ENCODE results near the gene TYK2.

GRCh38 chr19:10419646-10420443 is 39.5 kb upstream of the TYK2 start:
- peak; percentile 82 for TF ChIP-seq ZNF629 (tag by site-specific recombination; IDR thresholded peaks at IDR 0.05)
- TF ChIP-seq PRDM10 (tag by site-specific recombination; IDR thresholded peaks at IDR 0.05), result peak; percentile 80
- TF ChIP-seq, protein P1, sequence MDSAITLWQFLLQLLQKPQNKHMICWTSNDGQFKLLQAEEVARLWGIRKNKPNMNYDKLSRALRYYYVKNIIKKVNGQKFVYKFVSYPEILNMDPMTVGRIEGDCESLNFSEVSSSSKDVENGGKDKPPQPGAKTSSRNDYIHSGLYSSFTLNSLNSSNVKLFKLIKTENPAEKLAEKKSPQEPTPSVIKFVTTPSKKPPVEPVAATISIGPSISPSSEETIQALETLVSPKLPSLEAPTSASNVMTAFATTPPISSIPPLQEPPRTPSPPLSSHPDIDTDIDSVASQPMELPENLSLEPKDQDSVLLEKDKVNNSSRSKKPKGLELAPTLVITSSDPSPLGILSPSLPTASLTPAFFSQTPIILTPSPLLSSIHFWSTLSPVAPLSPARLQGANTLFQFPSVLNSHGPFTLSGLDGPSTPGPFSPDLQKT (IDR thresholded peaks at IDR 0.05; ENCODE audit: borderline replicate concordance, low read depth, low read length), result no peak
- TF ChIP-seq, protein P2, sequence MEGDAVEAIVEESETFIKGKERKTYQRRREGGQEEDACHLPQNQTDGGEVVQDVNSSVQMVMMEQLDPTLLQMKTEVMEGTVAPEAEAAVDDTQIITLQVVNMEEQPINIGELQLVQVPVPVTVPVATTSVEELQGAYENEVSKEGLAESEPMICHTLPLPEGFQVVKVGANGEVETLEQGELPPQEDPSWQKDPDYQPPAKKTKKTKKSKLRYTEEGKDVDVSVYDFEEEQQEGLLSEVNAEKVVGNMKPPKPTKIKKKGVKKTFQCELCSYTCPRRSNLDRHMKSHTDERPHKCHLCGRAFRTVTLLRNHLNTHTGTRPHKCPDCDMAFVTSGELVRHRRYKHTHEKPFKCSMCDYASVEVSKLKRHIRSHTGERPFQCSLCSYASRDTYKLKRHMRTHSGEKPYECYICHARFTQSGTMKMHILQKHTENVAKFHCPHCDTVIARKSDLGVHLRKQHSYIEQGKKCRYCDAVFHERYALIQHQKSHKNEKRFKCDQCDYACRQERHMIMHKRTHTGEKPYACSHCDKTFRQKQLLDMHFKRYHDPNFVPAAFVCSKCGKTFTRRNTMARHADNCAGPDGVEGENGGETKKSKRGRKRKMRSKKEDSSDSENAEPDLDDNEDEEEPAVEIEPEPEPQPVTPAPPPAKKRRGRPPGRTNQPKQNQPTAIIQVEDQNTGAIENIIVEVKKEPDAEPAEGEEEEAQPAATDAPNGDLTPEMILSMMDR (tag by site-specific recombination; IDR thresholded peaks at IDR 0.05), result peak; percentile 30; the same call in 1 of the 2 replicates
- 0 out of 2 replicates have a peak, but pooled peaks have one; percentile 41 for TF ChIP-seq ZBTB8A (tag by site-specific recombination; IDR thresholded peaks at IDR 0.05)
- TF ChIP-seq ZXDB (tag by site-specific recombination; IDR thresholded peaks at IDR 0.05), result peak; percentile 87
- no peak for TF ChIP-seq ZNF19 (tag by site-specific recombination; IDR thresholded peaks at IDR 0.05; ENCODE audit: low read depth)
- peak; percentile 58; the same call in 1 of the 2 replicates for TF ChIP-seq ZBTB21 (tag by site-specific recombination; IDR thresholded peaks at IDR 0.05)
- no peak for TF ChIP-seq SCRT2 (tag by site-specific recombination; IDR thresholded peaks at IDR 0.05)

All from HEK293 (cell line).